Neural cell (in vitro differentiated cells): ENCODE results near the gene INS.

Source experiments
- CTCF ChIP-seq: fragments of 450-650 bp; IDR thresholded peaks from 2 replicates; pipeline ENCODE4 v1.5.1; 2014; ENCODE audit warnings: antibody characterized with exemption, mild to moderate bottlenecking, moderate library complexity; ENCODE audit not compliant: poor library complexity, severe bottlenecking
- EP300 ChIP-seq: fragments of 450-650 bp; conservative IDR thresholded peaks from 2 replicates; pipeline ENCODE4 v1.6.1; 2014; ENCODE audit warnings: antibody characterized with exemption, mild to moderate bottlenecking, moderate library complexity; ENCODE audit not compliant: poor library complexity, severe bottlenecking
- EZH2 ChIP-seq: fragments of 200-600, 300-800 bp; shearing (Covaris generic), sonication (generic); IDR thresholded peaks from 2 replicates; pipeline ENCODE4 v1.6.1; 2014; ENCODE audit warnings: antibody characterized with exemption, low read length, borderline replicate concordance, mild to moderate bottlenecking; ENCODE audit not compliant: insufficient read depth, poor library complexity, severe bottlenecking
- POLR2AphosphoS5 ChIP-seq: IDR thresholded peaks from 2 replicates; pipeline ENCODE4 v1.6.1; 2012
- RAD21 ChIP-seq: fragments of 450-650 bp; conservative IDR thresholded peaks from 2 replicates; pipeline ENCODE4 v1.6.1; 2014; ENCODE audit warnings: antibody characterized with exemption, mild to moderate bottlenecking, moderate library complexity
- REST ChIP-seq: IDR thresholded peaks from 2 replicates; pipeline ENCODE4 v1.6.1; 2012; ENCODE audit warnings: borderline replicate concordance
- SMC3 ChIP-seq: fragments of 450-650 bp; conservative IDR thresholded peaks from 2 replicates; pipeline ENCODE4 v1.6.1; 2014; ENCODE audit warnings: antibody characterized with exemption, mild to moderate bottlenecking, moderate library complexity; ENCODE audit not compliant: poor library complexity
- TAF1 ChIP-seq: IDR thresholded peaks from 2 replicates; pipeline ENCODE4 v1.6.1; 2012; ENCODE audit warnings: low read depth

GRCh38 chr11:2165571-2165970, 4.6 kb upstream of the INS start:
- TF ChIP-seq CTCF (no peak), SMC3 (no peak), REST (no peak), POLR2AphosphoS5 (no peak), RAD21 (no peak), EZH2 (no peak), TAF1 (no peak), EP300 (no peak)
